Naive thymus-derived CD8-positive, alpha-beta T cell (primary cell): Measurements from ENCODE around the gene HPS3. TPM values are rescaled to one million over a fixed set of nuclear protein-coding genes. Genes with fewer than 3 reads are reported as not detected.
"Not testable (repeated sequence)": the region's sequence is repeated elsewhere in the genome, so short reads cannot be mapped to it uniquely, and the experiment has no call there.

Experiments used
- ATAC-seq, 2 donors: fragments of 150-1000 bp; cut with Tn5 transposase in 1 of 2; sonication (Bioruptor Pico), chemical (Tn5 transposase) in 1 of 2; 1 replicate in 1 of 2; 2 replicates in 1 of 2; pipeline ENCODE4 v1.10.0; 2021; ENCODE audit warnings: mild to moderate bottlenecking in 2 of 2, moderate library complexity in 2 of 2
- POLR2A ChIA-PET: fragments of 350-600 bp; sonication (Branson Sonifier 250); formaldehyde crosslinking; loops from one replicate; lab custom pipeline; 2021; ENCODE audit warnings: antibody characterized with exemption; lab: Charles Lee
- DNase-seq, 10 donors: peaks; one replicate each; pipeline versions ENCODE4 v3.0.0 to v3.0.0-alpha.2; 2020 to 2022
- H3K27ac Mint-ChIP-seq, 10 donors: one replicate each; pipeline ENCODE4 v1.8.0; 2020 to 2022; ENCODE audit warnings: mild to moderate bottlenecking in 10 of 10, mixed read lengths in 10 of 10, moderate library complexity in 4 of 10, inconsistent platforms in 1 of 10
- H3K27me3 Mint-ChIP-seq, 5 donors: one replicate each; pipeline ENCODE4 v1.8.0; 2021 to 2022; ENCODE audit warnings: mixed read lengths in 5 of 5
- H3K36me3 Mint-ChIP-seq, 3 donors: one replicate each; pipeline ENCODE4 v1.8.0; 2020 to 2022; ENCODE audit warnings: mixed read lengths in 3 of 3, mild to moderate bottlenecking in 2 of 3, inconsistent platforms in 1 of 3
- H3K4me1 Mint-ChIP-seq, 4 donors: one replicate each; pipeline ENCODE4 v1.8.0; 2021 to 2022; ENCODE audit warnings: mixed read lengths in 4 of 4
- H3K4me3 Mint-ChIP-seq, 10 donors: one replicate each; pipeline ENCODE4 v1.8.0; 2020 to 2022; ENCODE audit warnings: mild to moderate bottlenecking in 10 of 10, mixed read lengths in 10 of 10, moderate library complexity in 6 of 10, inconsistent platforms in 1 of 10
- H3K9me3 Mint-ChIP-seq, 9 donors: one replicate each; pipeline ENCODE4 v1.8.0; 2020 to 2022; ENCODE audit warnings: mixed read lengths in 9 of 9, mild to moderate bottlenecking in 3 of 9, inconsistent platforms in 1 of 9, moderate library complexity in 1 of 9
- polyA plus RNA-seq, 3 donors: library from polyadenylated mRNA; unstranded; fragments of 300-500 nt; fragmentation: Illumina TruSeq; gene quantifications; one replicate each; pipeline ENCODE4 v1.2.3, GENCODE V29; 2021
- total RNA-seq, 8 experiments: library from RNA in 2 of 8; stranded (reverse) in 2 of 8; gene quantifications; one replicate each; pipeline ENCODE4 v1.2.3 and lab custom pipeline; 2021 to 2026

Gene HPS3
- total and polyA plus RNA-seq, 5 experiments from 2014 or later: 31.5 to 41.0 (median 33.2) TPM

GRCh38 chr3:149199474-149199873 is 70.0 kb downstream of the HPS3 start:
- H3K36me3 Mint-ChIP-seq: no peaks in the 10 kb centered on the region
- POLR2A ChIA-PET: no interaction called here

GRCh38 chr3:149203758-149204157 is 74.3 kb downstream of the HPS3 start:
- H3K27me3 Mint-ChIP-seq: peaks cover 9 to 22% (median 13%) of the 10 kb centered on the region in 5 donors
- ATAC-seq: peak in 1 of 2 donors; percentile 30
- H3K27ac Mint-ChIP-seq: peak overlapping the region in 1 of 10 donors; percentile 12
- H3K9me3 Mint-ChIP-seq: no peaks in the 10 kb centered on the region
- H3K4me3 Mint-ChIP-seq: no peak overlapping the region
- peaks cover 3 to 9% (median 6%) of the 10 kb centered on the region in 4 donors for H3K4me1 Mint-ChIP-seq
- DNase-seq: no peak
- POLR2A ChIA-PET: no interaction called here
- H3K36me3 Mint-ChIP-seq: no peaks in the 10 kb centered on the region

More at GRCh38 chr3:149199474-149199873, 70.0 kb downstream of the HPS3 start:
- Mint-ChIP-seq H3K4me3 (no peak overlapping the region), H3K9me3 (no peaks in the 10 kb centered on the region), H3K27ac (no peak overlapping the region), H3K4me1 (peaks cover 3 to 9% (median 6%) of the 10 kb centered on the region in 4 donors), H3K27me3 (peaks cover 4 to 16% (median 11%) of the 10 kb centered on the region in 5 donors)
- no peak for ATAC-seq
- no peak for DNase-seq

GRCh38 chr3:149204390-149204991 is 75.1 kb downstream of the HPS3 start:
- Mint-ChIP-seq H3K36me3 (no peaks in the 10 kb centered on the region), H3K27me3 (peaks cover 9 to 22% (median 13%) of the 10 kb centered on the region in 5 donors), H3K9me3 (no peaks in the 10 kb centered on the region), H3K4me1 (peaks cover 3 to 9% (median 6%) of the 10 kb centered on the region in 4 donors), H3K27ac (no peak overlapping the region), H3K4me3 (no peak overlapping the region)
- no peak for DNase-seq
- POLR2A ChIA-PET: no interaction called here
- no peak for ATAC-seq

DNA sequence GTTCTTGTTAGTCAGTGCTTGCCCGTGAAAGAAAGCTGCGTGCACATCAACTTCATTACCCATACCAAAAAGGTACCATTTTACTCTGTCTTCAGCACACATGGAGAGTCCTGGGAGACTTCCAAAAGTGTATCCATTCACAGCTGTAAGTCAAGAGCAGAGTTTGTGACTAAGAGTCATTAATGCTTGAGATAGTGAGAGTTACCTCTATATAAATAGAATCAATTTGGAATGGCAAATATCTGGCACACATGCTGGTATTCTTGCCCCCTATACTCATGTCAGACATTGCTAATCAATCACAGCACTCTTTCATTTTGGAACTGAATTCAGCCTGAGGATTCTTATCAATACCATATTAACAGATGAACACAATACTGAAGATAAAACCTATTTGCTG is 78.0 kb downstream of the HPS3 start:
- no peak for DNase-seq
- Mint-ChIP-seq H3K9me3 (no peaks in the 10 kb centered on the region), H3K27ac (no peak overlapping the region), H3K36me3 (no peaks in the 10 kb centered on the region), H3K4me3 (no peak overlapping the region), H3K4me1 (peaks cover 3 to 9% (median 6%) of the 10 kb centered on the region in 4 donors), H3K27me3 (peaks cover 9 to 22% (median 13%) of the 10 kb centered on the region in 5 donors)
- POLR2A ChIA-PET: no interaction called here
- ATAC-seq: no peak

DNA sequence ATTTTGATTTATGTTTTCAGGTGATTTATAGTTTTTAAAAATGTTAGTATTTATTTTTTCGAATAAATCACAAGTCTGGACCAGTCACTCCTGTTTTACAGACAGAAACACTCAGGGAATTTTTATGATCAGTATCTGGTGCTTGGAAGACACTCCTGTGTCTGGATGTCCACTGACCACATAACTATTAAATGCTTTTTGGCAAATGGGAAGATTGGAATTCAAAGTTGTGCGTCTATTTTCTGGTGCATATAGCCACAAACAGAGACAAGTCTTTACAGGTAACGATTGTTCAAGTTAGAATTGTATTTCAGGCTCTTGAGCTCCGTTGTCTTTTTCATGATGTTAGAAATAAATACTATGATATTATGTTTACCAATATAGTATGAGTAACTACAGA is 80.0 kb downstream of the HPS3 start:
- H3K36me3 Mint-ChIP-seq: no peaks in the 10 kb centered on the region
- POLR2A ChIA-PET: no interaction called here
- H3K27ac Mint-ChIP-seq: no peak overlapping the region
- H3K9me3 Mint-ChIP-seq: no peaks in the 10 kb centered on the region
- H3K4me3 Mint-ChIP-seq: no peak overlapping the region
- ATAC-seq (no peak), DNase-seq (no peak)
- H3K27me3 Mint-ChIP-seq: peaks cover 5 to 11% (median 6%) of the 10 kb centered on the region in 5 donors
- no peaks in the 10 kb centered on the region for H3K4me1 Mint-ChIP-seq

DNA sequence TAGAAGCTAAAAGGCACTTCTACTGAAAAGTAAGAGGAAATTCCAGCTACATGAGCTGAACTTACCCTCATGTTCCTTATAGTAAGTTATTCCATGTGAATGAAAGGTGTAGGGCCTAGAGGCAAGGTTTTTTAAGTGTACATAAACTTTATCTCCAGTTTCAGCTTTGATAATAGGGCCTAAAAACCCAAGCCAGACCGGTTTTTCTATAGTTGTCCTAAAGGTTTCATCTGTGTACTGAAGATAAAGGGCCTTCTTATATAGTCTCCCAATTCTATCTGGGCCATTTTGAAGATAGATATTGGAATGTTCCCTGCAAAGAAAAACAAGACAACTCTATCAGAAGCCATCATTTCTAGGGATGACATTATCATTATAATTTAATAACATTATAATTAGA is 82.9 kb downstream of the HPS3 start:
- Mint-ChIP-seq H3K9me3 (no peaks in the 10 kb centered on the region), H3K36me3 (no peaks in the 10 kb centered on the region), H3K4me1 (no peaks in the 10 kb centered on the region), H3K27ac (no peak overlapping the region), H3K4me3 (no peak overlapping the region), H3K27me3 (peaks cover 0 to 9% (median 1%) of the 10 kb centered on the region in 5 donors)
- ATAC-seq: no peak
- POLR2A ChIA-PET: no interaction called here
- no peak for DNase-seq

GRCh38 chr3:149214702-149215101 is 85.3 kb downstream of the HPS3 start:
- no peaks in the 10 kb centered on the region for H3K4me1 Mint-ChIP-seq
- no peak for ATAC-seq
- H3K27ac Mint-ChIP-seq: no peak overlapping the region

DNA sequence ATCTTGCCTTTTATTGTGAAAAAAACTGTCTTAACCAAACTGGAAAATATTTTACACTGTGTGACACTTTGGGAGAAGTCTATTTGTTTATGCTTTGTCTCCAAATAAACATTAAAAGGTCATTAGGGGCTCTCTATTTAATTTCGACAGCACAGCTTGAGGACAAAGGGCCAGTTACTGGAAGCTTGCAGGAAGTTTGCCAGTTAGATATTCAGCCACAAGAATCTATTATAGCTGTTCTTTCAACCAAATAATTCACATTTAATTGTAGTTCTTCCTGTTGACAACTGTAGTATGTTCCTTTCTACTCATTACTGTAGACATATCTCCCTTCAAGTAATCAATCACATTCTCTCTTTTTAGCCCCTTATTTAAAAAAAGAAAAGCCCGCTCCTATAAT is 86.1 kb downstream of the HPS3 start:
- Mint-ChIP-seq H3K36me3 (no peaks in the 10 kb centered on the region), H3K27me3 (peaks cover 0 to 15% (median 1%) of the 10 kb centered on the region in 5 donors), H3K27ac (no peak overlapping the region), H3K4me1 (no peaks in the 10 kb centered on the region), H3K4me3 (no peak overlapping the region), H3K9me3 (no peaks in the 10 kb centered on the region)
- DNase-seq: no peak
- POLR2A ChIA-PET: no interaction called here
- ATAC-seq: no peak

More at GRCh38 chr3:149214702-149215101, 85.3 kb downstream of the HPS3 start:
- POLR2A ChIA-PET: no interaction called here
- Mint-ChIP-seq H3K9me3 (no peaks in the 10 kb centered on the region), H3K27me3 (peaks cover 0 to 15% (median 1%) of the 10 kb centered on the region in 5 donors), H3K36me3 (no peaks in the 10 kb centered on the region), H3K4me3 (no peak overlapping the region)
- DNase-seq: no peak

DNA sequence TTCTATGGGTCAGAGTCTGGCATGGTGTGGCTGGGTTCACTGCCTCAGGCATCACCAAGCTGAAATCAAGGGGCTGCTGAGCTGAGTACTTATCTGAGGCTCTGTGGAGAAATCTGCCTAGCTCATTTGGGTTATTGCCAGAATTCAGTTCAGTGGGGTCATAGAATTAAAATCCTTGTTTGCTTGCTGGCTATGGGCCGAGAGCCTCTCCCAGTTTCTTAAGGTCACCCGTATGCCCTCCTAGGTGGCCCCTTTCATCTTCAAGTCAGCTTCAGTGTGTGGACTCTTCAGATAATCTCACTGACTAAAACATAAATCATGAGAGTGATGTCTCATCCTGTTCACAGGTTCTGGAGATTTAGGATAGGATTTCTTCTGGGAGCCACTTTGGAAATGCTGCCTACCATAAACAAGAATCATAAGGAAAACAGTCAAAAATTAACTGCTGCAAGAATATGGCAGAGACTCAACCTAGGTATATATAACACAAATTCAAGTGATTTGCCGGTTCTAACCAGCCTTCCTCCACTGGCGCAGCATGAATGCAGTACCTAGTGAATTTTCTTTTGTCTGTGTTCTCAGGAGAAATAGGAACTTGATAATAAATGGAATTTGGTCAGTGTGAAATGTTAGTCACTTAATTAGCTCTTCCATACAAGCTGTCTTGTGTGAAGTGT is 86.9 kb downstream of the HPS3 start:
- no peaks in the 10 kb centered on the region for H3K4me1 Mint-ChIP-seq
- H3K27me3 Mint-ChIP-seq: peaks cover 0 to 10% (median 1%) of the 10 kb centered on the region in 5 donors
- H3K4me3 Mint-ChIP-seq: no peak overlapping the region
- ATAC-seq: no peak
- no peak overlapping the region for H3K27ac Mint-ChIP-seq
- no peaks in the 10 kb centered on the region for H3K36me3 Mint-ChIP-seq
- H3K9me3 Mint-ChIP-seq: no peaks in the 10 kb centered on the region
- POLR2A ChIA-PET: no interaction called here
- DNase-seq: no peak

DNA sequence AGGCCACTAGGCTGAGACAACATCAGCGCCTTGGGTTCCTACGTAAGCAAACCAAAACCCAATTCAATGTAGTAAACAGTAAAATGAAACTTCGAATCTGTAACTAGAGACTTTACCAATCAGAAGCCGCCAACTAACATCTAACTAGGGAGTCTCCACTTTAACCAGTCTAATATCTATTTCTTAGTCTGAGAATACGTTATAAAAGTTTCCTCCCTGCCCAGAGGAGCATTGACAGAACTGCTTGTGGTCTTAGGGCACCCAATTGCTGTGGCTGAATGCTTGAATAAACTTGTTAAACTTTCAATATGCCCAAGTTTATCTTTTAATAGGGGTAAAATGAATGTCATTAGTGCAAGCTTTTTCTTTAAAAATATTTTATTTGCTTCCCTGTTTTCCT is 87.9 kb downstream of the HPS3 start:
- ATAC-seq: no peak
- H3K4me1 Mint-ChIP-seq: no peaks in the 10 kb centered on the region
- POLR2A ChIA-PET: no interaction called here

GRCh38 chr3:149219380-149220121 is 90.1 kb downstream of the HPS3 start:
- DNase-seq, H3K27me3 Mint-ChIP-seq, H3K36me3 Mint-ChIP-seq, POLR2A ChIA-PET, ATAC-seq, H3K4me3 Mint-ChIP-seq, H3K9me3 Mint-ChIP-seq, H3K27ac Mint-ChIP-seq: not testable (repeated sequence)
- peaks cover 4 to 14% (median 9%) of the 10 kb centered on the region in 4 donors for H3K4me1 Mint-ChIP-seq

More for the DNA sequence above, 87.9 kb downstream of the HPS3 start:
- DNase-seq: no peak
- Mint-ChIP-seq H3K9me3 (no peaks in the 10 kb centered on the region), H3K36me3 (no peaks in the 10 kb centered on the region), H3K27me3 (peaks cover 0 to 10% (median 0%) of the 10 kb centered on the region in 5 donors), H3K4me3 (no peak overlapping the region), H3K27ac (no peak overlapping the region)

DNA sequence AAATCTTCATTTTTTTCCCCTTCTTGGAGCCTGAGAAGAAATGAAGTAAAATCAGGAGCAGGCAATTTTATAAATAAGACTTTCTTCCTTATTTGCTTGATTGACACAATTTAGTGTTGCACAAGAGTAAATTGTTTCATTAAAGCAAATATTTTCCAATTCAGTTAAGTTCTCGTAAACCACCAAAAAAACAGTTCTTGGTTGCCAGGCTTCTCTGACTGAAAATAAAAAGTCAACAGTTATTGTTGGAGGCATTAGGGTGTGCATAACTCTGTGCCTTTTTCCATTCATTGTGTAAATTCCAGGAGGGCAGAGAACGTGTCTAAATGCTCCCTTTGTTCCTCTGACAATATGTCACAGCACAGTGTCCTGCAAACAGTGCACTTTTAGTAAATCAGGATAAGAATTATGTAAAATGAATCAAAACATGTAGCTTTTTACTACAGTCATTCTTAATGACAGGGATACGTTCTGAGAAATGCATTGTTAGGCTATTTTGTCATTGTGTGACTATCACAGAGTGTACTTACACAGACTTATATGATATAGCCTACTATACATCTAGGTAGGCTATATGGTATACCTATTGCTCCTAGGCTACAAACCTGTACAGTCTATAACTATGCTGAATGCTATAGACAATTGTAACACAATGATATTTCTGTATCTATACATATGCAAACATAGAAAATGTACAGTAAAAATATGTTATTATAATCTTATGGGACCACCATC is 92.5 kb downstream of the HPS3 start, which contains the start of gene CP:
Gene CP, minus strand, starts transcription at position 47 of the 735 bp plus-strand sequence. Its CDS starts 37 bp downstream, at position 10.
- no peak within 1 kb of the TSS for H3K27ac Mint-ChIP-seq
- H3K4me3 Mint-ChIP-seq: no peak within 1 kb of the TSS
- ATAC-seq (no peak), DNase-seq (no peak)
- POLR2A ChIA-PET: no interaction called here
- H3K27me3 Mint-ChIP-seq: peaks cover 0 to 6% (median 0%) of the 10 kb centered on the region in 5 donors
- no peaks in the 10 kb centered on the region for H3K36me3 Mint-ChIP-seq
- no peaks in the 10 kb centered on the region for H3K9me3 Mint-ChIP-seq
- H3K4me1 Mint-ChIP-seq: peaks cover 10 to 24% (median 19%) of the 10 kb centered on the region in 4 donors
